MV-4-11 (cell line): ENCODE results near the gene DCHS1.
"Not testable (repeated sequence)": the region's sequence is repeated elsewhere in the genome, so short reads cannot be mapped to it uniquely, and the experiment has no call there.

ENCODE experiments used
- DNase-seq: peaks from one replicate; lab custom pipeline; 2025; lab: John Stamatoyannopoulos, UW

Gene DCHS1, protein sequence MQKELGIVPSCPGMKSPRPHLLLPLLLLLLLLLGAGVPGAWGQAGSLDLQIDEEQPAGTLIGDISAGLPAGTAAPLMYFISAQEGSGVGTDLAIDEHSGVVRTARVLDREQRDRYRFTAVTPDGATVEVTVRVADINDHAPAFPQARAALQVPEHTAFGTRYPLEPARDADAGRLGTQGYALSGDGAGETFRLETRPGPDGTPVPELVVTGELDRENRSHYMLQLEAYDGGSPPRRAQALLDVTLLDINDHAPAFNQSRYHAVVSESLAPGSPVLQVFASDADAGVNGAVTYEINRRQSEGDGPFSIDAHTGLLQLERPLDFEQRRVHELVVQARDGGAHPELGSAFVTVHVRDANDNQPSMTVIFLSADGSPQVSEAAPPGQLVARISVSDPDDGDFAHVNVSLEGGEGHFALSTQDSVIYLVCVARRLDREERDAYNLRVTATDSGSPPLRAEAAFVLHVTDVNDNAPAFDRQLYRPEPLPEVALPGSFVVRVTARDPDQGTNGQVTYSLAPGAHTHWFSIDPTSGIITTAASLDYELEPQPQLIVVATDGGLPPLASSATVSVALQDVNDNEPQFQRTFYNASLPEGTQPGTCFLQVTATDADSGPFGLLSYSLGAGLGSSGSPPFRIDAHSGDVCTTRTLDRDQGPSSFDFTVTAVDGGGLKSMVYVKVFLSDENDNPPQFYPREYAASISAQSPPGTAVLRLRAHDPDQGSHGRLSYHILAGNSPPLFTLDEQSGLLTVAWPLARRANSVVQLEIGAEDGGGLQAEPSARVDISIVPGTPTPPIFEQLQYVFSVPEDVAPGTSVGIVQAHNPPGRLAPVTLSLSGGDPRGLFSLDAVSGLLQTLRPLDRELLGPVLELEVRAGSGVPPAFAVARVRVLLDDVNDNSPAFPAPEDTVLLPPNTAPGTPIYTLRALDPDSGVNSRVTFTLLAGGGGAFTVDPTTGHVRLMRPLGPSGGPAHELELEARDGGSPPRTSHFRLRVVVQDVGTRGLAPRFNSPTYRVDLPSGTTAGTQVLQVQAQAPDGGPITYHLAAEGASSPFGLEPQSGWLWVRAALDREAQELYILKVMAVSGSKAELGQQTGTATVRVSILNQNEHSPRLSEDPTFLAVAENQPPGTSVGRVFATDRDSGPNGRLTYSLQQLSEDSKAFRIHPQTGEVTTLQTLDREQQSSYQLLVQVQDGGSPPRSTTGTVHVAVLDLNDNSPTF (N-terminal part only)

DNA sequence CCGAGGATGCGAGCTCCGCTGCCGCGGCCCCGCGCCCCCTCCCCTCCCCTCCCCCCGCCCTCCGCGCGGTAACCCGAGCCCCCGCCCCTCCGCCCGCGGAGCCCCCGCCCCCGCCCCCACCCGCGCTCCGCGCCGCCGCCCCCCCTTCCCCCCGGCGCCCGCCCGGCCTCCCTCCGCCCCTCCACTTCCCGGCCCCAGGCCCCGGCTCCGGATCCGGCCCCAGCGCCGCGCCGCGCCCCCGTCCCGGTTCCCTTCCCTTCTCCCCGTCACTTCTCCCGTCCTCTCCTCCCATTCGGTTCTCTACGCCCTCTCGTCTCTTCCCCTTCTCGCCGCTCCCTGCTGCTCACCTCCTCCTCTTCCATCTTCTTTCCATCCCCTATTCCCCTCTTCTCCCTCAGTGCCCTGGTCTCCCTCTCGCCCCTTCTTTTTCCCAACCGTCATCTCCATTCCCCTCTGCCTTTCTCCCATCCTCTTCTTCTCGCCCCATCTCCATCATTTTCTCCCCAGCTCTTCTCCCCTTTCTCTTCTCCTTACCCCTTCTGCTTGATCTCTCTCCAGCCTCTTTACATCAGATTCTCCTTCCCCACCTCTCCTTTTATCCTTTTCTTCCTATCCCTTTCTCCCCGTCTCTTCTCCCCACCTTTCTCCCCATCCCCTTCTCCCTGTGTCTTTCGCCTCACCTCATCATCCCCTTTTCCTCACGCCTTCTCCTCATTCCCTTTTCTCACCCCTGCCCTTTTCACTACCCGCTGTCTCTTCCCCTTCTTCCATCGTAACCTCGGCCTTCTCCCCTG lies at the start of gene DCHS1:
TSS of gene DCHS1 (minus strand) at position 20 of the 794 bp plus-strand sequence. CDS start 14,196 bp downstream, outside the sequence.
- DNase-seq, result no peak

DNA sequence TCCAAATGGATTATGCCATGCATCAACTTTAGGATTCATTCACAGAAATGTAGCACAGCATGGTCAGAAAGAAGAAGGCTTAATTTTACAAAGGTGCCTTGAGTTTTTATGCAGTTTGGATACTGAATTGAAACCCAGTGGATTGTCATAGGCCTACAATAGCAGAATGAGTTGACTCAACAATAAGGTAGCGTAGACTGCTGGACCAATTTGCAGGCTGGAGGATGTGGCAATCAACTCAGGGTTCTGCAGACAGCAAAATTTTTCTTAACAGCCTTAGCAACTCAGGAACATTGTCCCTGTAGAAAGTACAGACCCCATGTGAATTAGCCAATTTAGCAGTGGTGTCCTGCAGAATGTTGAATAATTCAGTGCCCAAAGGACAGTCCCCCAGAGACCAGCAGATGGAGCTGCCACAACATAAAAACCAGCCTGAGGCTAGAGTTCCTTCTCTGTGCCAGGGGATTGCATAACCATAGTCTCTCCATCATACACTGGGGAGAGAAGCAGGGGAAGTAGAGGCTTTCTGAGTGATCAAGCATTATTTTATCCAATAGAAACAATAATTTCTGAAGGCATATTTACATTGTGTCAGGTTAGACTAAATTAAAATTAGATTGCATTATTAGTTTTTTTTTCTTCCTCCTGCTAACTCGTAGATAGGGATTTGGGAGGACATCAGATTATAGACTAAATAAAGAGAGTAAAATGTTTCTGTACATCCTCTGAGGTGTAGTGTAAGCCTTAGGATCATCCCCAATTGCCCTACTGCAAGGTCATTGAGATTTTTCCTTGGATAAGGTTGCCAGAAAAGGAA lies 47.8 kb upstream of the DCHS1 start:
- peak; percentile 86 for DNase-seq

- DNase-seq, result not testable (repeated sequence)
Measured at GRCh38 chr11:6701955-6702354, 46.3 kb upstream of the DCHS1 start.

- no peak for DNase-seq
Measured at GRCh38 chr11:6695377-6695776, 39.8 kb upstream of the DCHS1 start.

GRCh38 chr11:6694229-6694535 lies 38.6 kb upstream of the DCHS1 start:
- no peak for DNase-seq

DNA sequence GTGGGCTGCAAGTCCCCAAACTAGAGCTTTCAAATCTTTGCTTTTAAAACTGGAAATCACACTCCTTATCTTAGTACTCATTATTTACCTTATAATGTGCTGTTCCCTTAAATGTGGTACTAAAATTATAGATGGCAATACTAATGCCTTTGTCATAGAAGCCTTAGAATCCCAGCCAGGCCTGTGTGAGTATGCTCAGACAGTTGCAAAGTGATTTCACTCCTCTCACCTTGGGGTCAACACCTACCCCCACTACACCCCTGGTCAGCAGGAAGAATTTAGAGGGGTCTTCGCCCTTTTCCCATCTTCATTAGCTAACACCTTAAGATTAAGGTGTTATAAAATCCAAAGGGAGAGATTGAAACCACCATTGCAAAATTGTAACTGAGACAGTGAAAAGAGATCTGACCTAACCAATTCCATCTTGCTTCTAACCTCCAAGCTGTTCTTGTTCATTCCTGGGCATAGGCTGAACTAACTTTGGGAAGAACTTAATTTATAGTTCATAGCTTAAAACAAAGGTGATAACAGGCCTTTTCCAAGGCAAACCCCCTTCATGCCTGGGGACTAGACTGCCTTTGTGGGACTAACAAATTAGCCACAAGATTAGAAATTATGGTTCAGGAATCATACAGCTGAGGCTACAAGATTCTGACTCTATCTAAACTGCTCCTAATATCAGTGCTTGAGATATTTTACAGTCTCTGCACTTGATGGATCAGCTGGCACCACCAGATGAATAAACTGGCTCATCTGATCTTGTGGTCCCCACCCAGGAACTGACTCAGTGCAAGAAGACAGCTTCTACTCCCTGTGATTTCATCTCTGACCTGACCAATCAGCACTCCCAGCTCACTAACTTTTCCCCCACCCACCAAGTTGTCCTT lies 38.0 kb upstream of the DCHS1 start:
- peak; percentile 44 for DNase-seq

GRCh38 chr11:6692128-6692527 lies 36.5 kb upstream of the DCHS1 start:
- no peak for DNase-seq

GRCh38 chr11:6690431-6691132 lies 35.0 kb upstream of the DCHS1 start:
- DNase-seq, result not testable (repeated sequence)

DNA sequence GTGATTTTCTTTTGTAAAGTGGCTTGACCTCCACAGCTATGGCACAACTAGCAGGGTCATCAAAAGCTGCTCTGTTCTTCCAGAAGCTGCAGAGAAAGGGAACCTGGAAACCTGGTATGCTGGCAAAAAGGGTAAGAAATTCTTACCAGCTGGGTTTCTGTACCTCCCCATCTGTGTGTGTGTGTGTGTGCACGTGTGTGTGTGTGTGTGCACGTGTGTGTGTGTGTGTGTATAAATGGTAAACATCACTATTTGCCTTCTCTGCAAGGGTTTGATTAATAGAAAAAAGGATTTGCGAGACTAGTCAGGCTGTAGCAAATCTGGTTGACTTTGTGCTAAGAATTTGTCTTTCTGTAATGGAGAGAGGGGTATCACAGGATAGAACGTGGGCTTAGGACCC lies 32.3 kb upstream of the DCHS1 start:
- DNase-seq, result no peak

DNA sequence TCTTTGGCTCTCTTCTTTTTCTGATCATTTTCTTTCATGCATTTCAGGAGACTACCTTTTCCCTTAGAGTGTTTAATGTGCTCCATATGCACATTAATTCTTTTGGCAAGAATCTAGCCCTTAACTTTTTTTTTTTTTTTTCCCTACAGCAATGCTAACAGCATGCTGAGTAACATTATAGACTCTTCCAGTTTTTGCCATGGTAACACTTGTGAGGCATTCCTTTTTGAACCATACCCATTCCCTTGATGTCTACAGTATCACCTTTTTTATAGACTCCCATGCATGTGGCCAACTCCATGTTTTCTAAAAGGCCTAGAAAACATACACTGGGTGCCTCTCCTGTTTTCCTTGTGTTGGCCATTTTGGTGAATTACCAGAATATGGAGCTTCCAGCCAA lies 30.4 kb upstream of the DCHS1 start:
- DNase-seq, result no peak

- DNase-seq, result not testable (repeated sequence)
Measured at GRCh38 chr11:6684068-6684467, 28.5 kb upstream of the DCHS1 start.

- peak; percentile 99 for DNase-seq
Measured at GRCh38 chr11:6682936-6683861, 27.6 kb upstream of the DCHS1 start, which contains the start of gene MRPL17. TSS of gene MRPL17 (minus strand) at chr11:6683340. CDS start at chr11:6683296, 44 bp downstream.

- DNase-seq, result no peak
Measured at GRCh38 chr11:6682591-6682935, 27.0 kb upstream of the DCHS1 start.

- DNase-seq, result no peak
Measured at GRCh38 chr11:6681949-6682348, 26.3 kb upstream of the DCHS1 start.

DNA sequence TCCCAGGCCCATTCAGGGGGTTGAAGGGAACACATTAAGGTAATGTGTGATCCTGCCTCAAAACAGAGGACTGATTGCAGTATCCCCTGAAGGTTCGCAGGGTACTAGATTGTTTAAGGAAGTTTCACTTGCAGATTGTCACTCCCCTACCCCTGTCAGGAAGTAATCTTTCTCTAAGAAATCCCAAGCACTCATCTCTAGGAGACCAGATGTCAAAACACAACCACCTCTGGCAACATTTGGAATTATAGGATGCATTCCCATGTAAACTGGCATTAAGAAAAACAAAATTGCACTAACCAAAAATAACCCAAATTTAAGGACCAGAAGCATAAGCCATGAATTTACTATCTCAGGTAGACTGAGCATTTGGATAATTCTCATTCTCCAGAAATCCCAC lies 25.9 kb upstream of the DCHS1 start:
- DNase-seq, result no peak

- no peak for DNase-seq
Measured at GRCh38 chr11:6677018-6677417, 21.4 kb upstream of the DCHS1 start.

- DNase-seq, result peak; percentile 17
Measured at GRCh38 chr11:6674862-6675261, 19.3 kb upstream of the DCHS1 start.

- DNase-seq, result no peak
Measured at GRCh38 chr11:6674219-6674597, 18.6 kb upstream of the DCHS1 start.
